Measurements from ENCODE around the gene PFDN4.

- TF ChIP-seq EZH2 (IDR thresholded peaks at IDR 0.05; ENCODE audit: borderline replicate concordance, insufficient read depth, low read depth, low read length, poor library complexity, severe bottlenecking) = no peak
- TF ChIP-seq, protein P1, sequence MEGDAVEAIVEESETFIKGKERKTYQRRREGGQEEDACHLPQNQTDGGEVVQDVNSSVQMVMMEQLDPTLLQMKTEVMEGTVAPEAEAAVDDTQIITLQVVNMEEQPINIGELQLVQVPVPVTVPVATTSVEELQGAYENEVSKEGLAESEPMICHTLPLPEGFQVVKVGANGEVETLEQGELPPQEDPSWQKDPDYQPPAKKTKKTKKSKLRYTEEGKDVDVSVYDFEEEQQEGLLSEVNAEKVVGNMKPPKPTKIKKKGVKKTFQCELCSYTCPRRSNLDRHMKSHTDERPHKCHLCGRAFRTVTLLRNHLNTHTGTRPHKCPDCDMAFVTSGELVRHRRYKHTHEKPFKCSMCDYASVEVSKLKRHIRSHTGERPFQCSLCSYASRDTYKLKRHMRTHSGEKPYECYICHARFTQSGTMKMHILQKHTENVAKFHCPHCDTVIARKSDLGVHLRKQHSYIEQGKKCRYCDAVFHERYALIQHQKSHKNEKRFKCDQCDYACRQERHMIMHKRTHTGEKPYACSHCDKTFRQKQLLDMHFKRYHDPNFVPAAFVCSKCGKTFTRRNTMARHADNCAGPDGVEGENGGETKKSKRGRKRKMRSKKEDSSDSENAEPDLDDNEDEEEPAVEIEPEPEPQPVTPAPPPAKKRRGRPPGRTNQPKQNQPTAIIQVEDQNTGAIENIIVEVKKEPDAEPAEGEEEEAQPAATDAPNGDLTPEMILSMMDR (IDR thresholded peaks at IDR 0.05) = no peak
Measured at GRCh38 chr20:54217762-54218161, 9.9 kb downstream of the PFDN4 start.
